GM18508 (cell line): ENCODE measurements around the gene TRIM51G.
"Not testable (repeated sequence)": the region's sequence is repeated elsewhere in the genome, so short reads cannot be mapped to it uniquely, and the experiment has no call there.

Experiments used
- ATAC-seq: cut with Tn5 transposase; IDR thresholded peaks from one replicate; pipeline ENCODE4 v1.9.1; 2021; ENCODE audit warnings: moderate number of reproducible peaks; ENCODE audit not compliant: insufficient read depth, unreplicated experiment

The TRIM51G gene

GRCh38 chr11:48983785-48984184, at the start of gene TRIM51G:
TSS of gene TRIM51G (minus strand) at chr11:48983885. CDS start at chr11:48981695, 2,190 bp downstream.
- not testable (repeated sequence) for ATAC-seq

- not testable (repeated sequence) for ATAC-seq
Observed at GRCh38 chr11:49028523-49028922, 44.8 kb upstream of the TRIM51G start, which contains the start of gene TRIM49B. TSS of gene TRIM49B (plus strand) at chr11:49028823. CDS start at chr11:49031600, 2,777 bp downstream.

- ATAC-seq = not testable (repeated sequence)
Observed at GRCh38 chr11:48968592-48968991, 15.1 kb downstream of the TRIM51G start.

GRCh38 chr11:48955315-48956049, 28.2 kb downstream of the TRIM51G start:
- ATAC-seq = not testable (repeated sequence)

- ATAC-seq = not testable (repeated sequence)
Observed at GRCh38 chr11:48945796-48946195, 37.9 kb downstream of the TRIM51G start.
